Tibial nerve (tissue), 4 donors: ENCODE results near the gene CPEB3. TPM values are rescaled to one million over a fixed set of nuclear protein-coding genes. Genes with fewer than 3 reads are reported as not detected.

Experiments used
- DNase-seq, 2 donors: peaks; one replicate each; pipeline ENCODE4 v3.0.0-alpha.2; 2019; ENCODE audit warnings: low spot score in 2 of 2
- H3K27ac ChIP-seq, 4 donors: fragments of 200-600 bp; sonication (generic) in 3 of 4; one replicate each; pipeline ENCODE4 v1.5.1; 2017 to 2019; ENCODE audit warnings: mild to moderate bottlenecking in 1 of 4
- H3K27me3 ChIP-seq, 2 donors: fragments of 200-600 bp; sonication (generic) in 1 of 2; one replicate each; pipeline versions ENCODE4 v1.5.1 to v1.6.0; 2017 to 2019
- H3K36me3 ChIP-seq, 3 donors: fragments of 200-600 bp; sonication (generic); one replicate each; pipeline ENCODE4 v1.5.1; 2018 to 2019
- H3K4me1 ChIP-seq, 4 donors: fragments of 200-600 bp; sonication (generic) in 3 of 4; one replicate each; pipeline ENCODE4 v1.5.1; 2017 to 2019
- H3K4me3 ChIP-seq, 4 donors: fragments of 200-600 bp; sonication (generic) in 3 of 4; one replicate each; pipeline ENCODE4 v1.5.1; 2017 to 2019; ENCODE audit warnings: mild to moderate bottlenecking in 1 of 4, moderate library complexity in 1 of 4
- H3K9me3 ChIP-seq, 4 donors: fragments of 200-600 bp; sonication (generic) in 3 of 4; one replicate each; pipeline ENCODE4 v1.5.1; 2017 to 2019
- CTCF ChIP-seq, 5 experiments: fragments of 200-600 bp in 3 of 5; fragments of 450-650 bp in 2 of 5; sonication (generic) in 3 of 5; IDR thresholded peaks; one replicate each; pipeline ENCODE4 v1.5.1; 2016 to 2019; ENCODE audit warnings: antibody characterized with exemption in 5 of 5, mild to moderate bottlenecking in 3 of 5, moderate library complexity in 2 of 5
- EP300 ChIP-seq, 2 donors: sonication (generic); formaldehyde crosslinking; IDR thresholded peaks; one replicate each; pipeline ENCODE4 v1.6.1; 2017; ENCODE audit warnings: antibody characterized with exemption in 2 of 2, mild to moderate bottlenecking in 1 of 2
- POLR2A ChIP-seq, 2 donors: fragments of 450-650 bp; IDR thresholded peaks; one replicate each; pipeline ENCODE4 v1.6.1; 2017; ENCODE audit warnings: antibody characterized with exemption in 2 of 2, mild to moderate bottlenecking in 2 of 2, moderate library complexity in 2 of 2
- WGBS, 2 donors: methylation state at CpG; one replicate each; pipeline ENCODE4 v1.1.5; 2018; 5-methylcytosine and 5-hydroxymethylcytosine counted together
- total RNA-seq, 4 donors: library from RNA; depleted of rRNA; stranded (reverse); fragments of >200 nt; gene quantifications; one replicate each; pipeline ENCODE4 v1.1.0, GENCODE V29; 2016

Gene CPEB3
- total RNA-seq, 4 donors from 2014 or later: 6.7 to 11.4 (median 8.8) TPM

GRCh38 chr10:92131275-92131820 is 159.5 kb downstream of the CPEB3 start:
- WGBS, 2 donors: 81% methylated on average over 5 of the region's 5 CpGs
- Histone ChIP-seq H3K4me1 (no peaks in the 10 kb centered on the region), H3K27me3 (peaks cover 0 to 2% of the 10 kb centered on the region in 2 donors), H3K27ac (no peak overlapping the region), H3K4me3 (no peak overlapping the region), H3K36me3 (peaks cover 0 to 2% (median 0%) of the 10 kb centered on the region in 3 donors), H3K9me3 (no peaks in the 10 kb centered on the region)
- TF ChIP-seq POLR2A (IDR thresholded peaks at IDR 0.05) (no peak), CTCF (IDR thresholded peaks at IDR 0.05) (no peak), EP300 (IDR thresholded peaks at IDR 0.05) (no peak)
- DNase-seq: no peak

- H3K36me3 ChIP-seq: no peaks in the 10 kb centered on the region
- no peak for DNase-seq
- H3K4me1 ChIP-seq: peaks cover 0 to under 1% (median 0%) of the 10 kb centered on the region in 4 donors
- peaks cover 0 to 2% of the 10 kb centered on the region in 2 donors for H3K27me3 ChIP-seq
- no peak overlapping the region for H3K4me3 ChIP-seq
- no peaks in the 10 kb centered on the region for H3K9me3 ChIP-seq
- no peak overlapping the region for H3K27ac ChIP-seq
- no peak for TF ChIP-seq EP300 (IDR thresholded peaks at IDR 0.05)
- TF ChIP-seq POLR2A (IDR thresholded peaks at IDR 0.05): no peak
- no peak for TF ChIP-seq CTCF (IDR thresholded peaks at IDR 0.05)
Measured at GRCh38 chr10:92130622-92131274, 160.1 kb downstream of the CPEB3 start.

GRCh38 chr10:92126100-92126650 is 164.7 kb downstream of the CPEB3 start:
- DNase-seq: no peak
- Histone ChIP-seq H3K4me1 (peaks cover 0 to 46% (median 17%) of the 10 kb centered on the region in 4 donors), H3K9me3 (no peaks in the 10 kb centered on the region), H3K4me3 (no peak overlapping the region), H3K27me3 (no peaks in the 10 kb centered on the region), H3K27ac (no peak overlapping the region), H3K36me3 (no peaks in the 10 kb centered on the region)
- WGBS, 2 donors: 75 to 80% methylated on average over 2 of the region's 2 CpGs
- TF ChIP-seq EP300 (IDR thresholded peaks at IDR 0.05) (no peak), CTCF (IDR thresholded peaks at IDR 0.05) (no peak), POLR2A (IDR thresholded peaks at IDR 0.05) (no peak)

GRCh38 chr10:92125144-92125543 is 165.7 kb downstream of the CPEB3 start:
- Histone ChIP-seq H3K27me3 (no peaks in the 10 kb centered on the region), H3K4me3 (no peak overlapping the region), H3K4me1 (peaks cover 0 to 49% (median 17%) of the 10 kb centered on the region in 4 donors), H3K27ac (peak overlapping the region in 2 of 4 donors; percentile 52 to 66), H3K9me3 (no peaks in the 10 kb centered on the region), H3K36me3 (no peaks in the 10 kb centered on the region)
- no peak for DNase-seq
- TF ChIP-seq CTCF (IDR thresholded peaks at IDR 0.05) (no peak), EP300 (IDR thresholded peaks at IDR 0.05) (no peak), POLR2A (IDR thresholded peaks at IDR 0.05) (no peak)

GRCh38 chr10:92124616-92125143 is 166.2 kb downstream of the CPEB3 start:
- WGBS, 2 donors: 23 to 33% methylated on average over 3 of the region's 3 CpGs
- TF ChIP-seq POLR2A (IDR thresholded peaks at IDR 0.05) (no peak), EP300 (IDR thresholded peaks at IDR 0.05) (peak in 1 of 2 donors; percentile 27), CTCF (IDR thresholded peaks at IDR 0.05) (no peak)
- no peak overlapping the region for H3K4me3 ChIP-seq
- peak overlapping the region in 2 of 4 donors; percentile 52 to 66 for H3K27ac ChIP-seq
- H3K9me3 ChIP-seq: no peaks in the 10 kb centered on the region
- no peak for DNase-seq
- peaks cover 0 to 49% (median 17%) of the 10 kb centered on the region in 4 donors for H3K4me1 ChIP-seq
- H3K36me3 ChIP-seq: no peaks in the 10 kb centered on the region
- no peaks in the 10 kb centered on the region for H3K27me3 ChIP-seq
